Body of pancreas (tissue), 4 donors: ENCODE measurements around the gene PSD2. TPM values are rescaled to one million over a fixed set of nuclear protein-coding genes. Genes with fewer than 3 reads are reported as not detected.

Experiments
- ATAC-seq: fragments of 150-250 bp; one replicate; pipeline ENCODE4 v1.9.1; 2016
- DNase-seq, 4 donors: peaks; one replicate each; pipeline ENCODE4 v3.0.0-alpha.2; 2019
- H3K27ac ChIP-seq, 4 donors: fragments of 200-600 bp; sonication (generic); 1 replicate in 3 of 4; 2 replicates in 1 of 4; pipeline versions ENCODE4 v1.5.1 to v1.6.1; 2016 to 2019; ENCODE audit warnings: mild to moderate bottlenecking in 1 of 4, mixed read lengths in 1 of 4, moderate library complexity in 1 of 4
- H3K27me3 ChIP-seq, 2 donors: fragments of 200-600 bp; sonication (generic); one replicate each; pipeline ENCODE4 v1.6.0; 2016; ENCODE audit warnings: mild to moderate bottlenecking in 1 of 2
- H3K36me3 ChIP-seq, 2 donors: fragments of 200-600 bp; sonication (generic); replicated peaks in 1 of 2; 2 replicates each; pipeline ENCODE4 v1.5.1; 2016; ENCODE audit warnings: low read depth in 2 of 2; ENCODE audit not compliant: insufficient read depth in 1 of 2
- H3K4me1 ChIP-seq: fragments of 200-600 bp; sonication (generic); one replicate; pipeline ENCODE4 v1.6.0; 2016
- H3K4me3 ChIP-seq, 2 donors: fragments of 200-600 bp; sonication (generic); 1 replicate in 1 of 2; 2 replicates in 1 of 2; pipeline ENCODE4 v1.5.1; 2016 to 2019
- H3K9me3 ChIP-seq, 3 donors: fragments of 200-600 bp; sonication (generic); 1 replicate in 2 of 3; 2 replicates in 1 of 3; pipeline ENCODE4 v1.5.1; 2016
- POLR2A ChIP-seq, 3 donors: fragments of 450-650 bp; IDR thresholded peaks; one replicate each; pipeline ENCODE4 v1.6.1; 2016; ENCODE audit warnings: antibody characterized with exemption in 3 of 3, mild to moderate bottlenecking in 2 of 3
- WGBS, 2 donors: methylation state at CpG; one replicate each; pipeline ENCODE4 v1.1.5; 2017; 5-methylcytosine and 5-hydroxymethylcytosine counted together
- intact Hi-C: fragments of 100-400 bp; cut with DNase I; formaldehyde crosslinking; loops from one replicate; pipeline ENCODE4 v1.15.1; 2023
- total RNA-seq, 2 donors: library from RNA; depleted of rRNA; stranded (reverse); fragments of >200 nt; gene quantifications; one replicate each; pipeline ENCODE4 v1.1.0, GENCODE V29; 2016
- TF ChIP-seq, protein P1 (sequence below), 7 experiments: fragments of 450-650 bp in 4 of 7; fragments of 200-600 bp in 3 of 7; sonication (generic) in 3 of 7; IDR thresholded peaks; one replicate each; pipeline ENCODE4 v1.5.1; 2016 to 2019; ENCODE audit warnings: antibody characterized with exemption in 7 of 7

The PSD2 gene
- total RNA-seq, 2 donors from 2014 or later, result 0.52 TPM; not detected in 1

DNA sequence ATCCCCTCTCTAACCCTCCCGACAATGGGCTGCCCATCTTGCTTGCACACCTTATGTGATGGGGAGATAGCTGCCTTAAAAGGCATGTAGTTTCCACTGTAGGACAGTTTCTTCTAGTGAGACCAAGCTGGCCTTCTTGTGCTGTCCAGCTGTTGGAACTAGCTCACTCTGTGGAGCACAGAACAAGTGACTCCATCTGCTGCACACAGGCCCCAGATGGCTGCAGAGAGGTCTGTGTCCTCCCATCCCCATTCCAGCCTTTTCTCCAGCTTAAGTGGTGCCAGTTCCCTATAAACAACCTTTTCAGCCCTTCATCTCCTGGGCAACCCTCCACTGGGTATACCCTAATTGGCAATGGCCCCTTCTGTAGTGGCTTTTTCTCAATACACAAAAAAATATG lies 18.7 kb upstream of the PSD2 start:
- 92 to 100% methylated on average over 1 of the region's 1 CpG for WGBS, 2 donors
- H3K4me1 ChIP-seq, result peaks cover 6% of the 10 kb centered on the region
- H3K27me3 ChIP-seq, result no peaks in the 10 kb centered on the region
- intact Hi-C loops, result no loop called here
- no peaks in the 10 kb centered on the region for H3K36me3 ChIP-seq
- no peak overlapping the region for H3K27ac ChIP-seq
- DNase-seq, result no peak
- no peak for ATAC-seq
- TF ChIP-seq, protein P1, sequence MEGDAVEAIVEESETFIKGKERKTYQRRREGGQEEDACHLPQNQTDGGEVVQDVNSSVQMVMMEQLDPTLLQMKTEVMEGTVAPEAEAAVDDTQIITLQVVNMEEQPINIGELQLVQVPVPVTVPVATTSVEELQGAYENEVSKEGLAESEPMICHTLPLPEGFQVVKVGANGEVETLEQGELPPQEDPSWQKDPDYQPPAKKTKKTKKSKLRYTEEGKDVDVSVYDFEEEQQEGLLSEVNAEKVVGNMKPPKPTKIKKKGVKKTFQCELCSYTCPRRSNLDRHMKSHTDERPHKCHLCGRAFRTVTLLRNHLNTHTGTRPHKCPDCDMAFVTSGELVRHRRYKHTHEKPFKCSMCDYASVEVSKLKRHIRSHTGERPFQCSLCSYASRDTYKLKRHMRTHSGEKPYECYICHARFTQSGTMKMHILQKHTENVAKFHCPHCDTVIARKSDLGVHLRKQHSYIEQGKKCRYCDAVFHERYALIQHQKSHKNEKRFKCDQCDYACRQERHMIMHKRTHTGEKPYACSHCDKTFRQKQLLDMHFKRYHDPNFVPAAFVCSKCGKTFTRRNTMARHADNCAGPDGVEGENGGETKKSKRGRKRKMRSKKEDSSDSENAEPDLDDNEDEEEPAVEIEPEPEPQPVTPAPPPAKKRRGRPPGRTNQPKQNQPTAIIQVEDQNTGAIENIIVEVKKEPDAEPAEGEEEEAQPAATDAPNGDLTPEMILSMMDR (IDR thresholded peaks at IDR 0.05), result no peak
- TF ChIP-seq POLR2A (IDR thresholded peaks at IDR 0.05), result no peak
- H3K9me3 ChIP-seq, result no peaks in the 10 kb centered on the region
- H3K4me3 ChIP-seq, result no peak overlapping the region

DNA sequence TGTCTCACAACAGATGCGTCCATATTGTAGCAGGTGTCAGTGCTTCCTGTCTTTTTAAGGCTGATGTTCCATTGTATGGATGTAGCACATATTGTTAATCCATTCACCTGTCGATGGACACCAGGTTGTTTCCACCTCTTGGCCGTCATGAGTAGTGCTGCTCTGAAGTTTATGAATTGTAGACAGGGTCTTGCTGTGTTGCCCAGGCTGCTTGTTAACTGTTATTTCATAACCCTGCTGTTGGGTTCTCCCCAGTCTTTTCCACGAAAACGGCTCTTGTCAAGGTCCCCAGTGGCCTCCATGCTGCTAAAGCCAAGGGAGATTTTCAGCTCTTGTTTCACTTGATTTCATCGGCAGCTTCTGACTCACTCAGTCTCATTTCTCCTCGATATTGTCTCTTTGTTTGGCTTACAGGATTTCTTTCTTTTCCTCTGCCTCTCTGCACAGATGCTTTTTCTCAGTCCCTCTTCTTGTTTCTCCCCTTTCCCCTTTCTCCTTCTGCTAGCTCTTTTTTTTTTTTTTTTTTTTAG lies 12.1 kb upstream of the PSD2 start:
- H3K4me1 ChIP-seq, result peaks cover 5% of the 10 kb centered on the region
- H3K36me3 ChIP-seq, result no peaks in the 10 kb centered on the region
- ATAC-seq (no peak), DNase-seq (no peak)
- H3K27ac ChIP-seq, result no peak overlapping the region
- no peaks in the 10 kb centered on the region for H3K27me3 ChIP-seq
- no peak overlapping the region for H3K4me3 ChIP-seq
- intact Hi-C loops, result loop anchor here (5.0 kb wide), 1 partner anchor 184 kb away; no protein-coding TSS in a partner anchor
- 63 to 76% methylated on average over 7 of the region's 7 CpGs for WGBS, 2 donors
- TF ChIP-seq, protein P1 (IDR thresholded peaks at IDR 0.05), result no peak
- TF ChIP-seq POLR2A (IDR thresholded peaks at IDR 0.05), result no peak
- no peaks in the 10 kb centered on the region for H3K9me3 ChIP-seq

DNA sequence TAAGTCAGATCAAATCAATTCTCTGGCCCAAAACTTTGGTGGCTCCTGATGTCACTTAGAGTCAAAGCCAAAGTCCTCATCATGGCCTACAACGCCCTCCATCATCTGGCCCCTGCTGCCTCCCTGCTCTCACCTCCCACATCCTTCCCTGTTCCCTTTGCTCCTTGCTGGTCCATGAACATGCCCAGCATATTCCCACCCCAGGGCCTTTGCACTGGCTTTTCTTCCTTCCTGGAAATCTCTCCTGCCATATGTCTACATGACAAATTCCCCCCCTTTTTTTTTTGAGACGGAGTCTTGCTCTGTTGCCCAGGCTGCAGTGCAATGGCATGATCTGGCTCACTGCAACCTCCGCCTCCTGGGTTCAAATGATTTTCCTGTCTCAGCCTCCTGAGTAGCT lies 11.1 kb upstream of the PSD2 start:
- Histone ChIP-seq H3K27me3 (no peaks in the 10 kb centered on the region), H3K27ac (no peak overlapping the region), H3K4me1 (peaks cover 6% of the 10 kb centered on the region), H3K9me3 (no peaks in the 10 kb centered on the region), H3K4me3 (no peak overlapping the region), H3K36me3 (no peaks in the 10 kb centered on the region)
- no peak for ATAC-seq
- intact Hi-C loops, result loop anchor here (5.0 kb wide), 1 partner anchor 183 kb away; no protein-coding TSS in a partner anchor
- WGBS, 2 donors, result 86 to 92% methylated on average over 3 of the region's 3 CpGs
- DNase-seq, result no peak
- no peak for TF ChIP-seq POLR2A (IDR thresholded peaks at IDR 0.05)
- TF ChIP-seq, protein P1 (IDR thresholded peaks at IDR 0.05), result no peak

DNA sequence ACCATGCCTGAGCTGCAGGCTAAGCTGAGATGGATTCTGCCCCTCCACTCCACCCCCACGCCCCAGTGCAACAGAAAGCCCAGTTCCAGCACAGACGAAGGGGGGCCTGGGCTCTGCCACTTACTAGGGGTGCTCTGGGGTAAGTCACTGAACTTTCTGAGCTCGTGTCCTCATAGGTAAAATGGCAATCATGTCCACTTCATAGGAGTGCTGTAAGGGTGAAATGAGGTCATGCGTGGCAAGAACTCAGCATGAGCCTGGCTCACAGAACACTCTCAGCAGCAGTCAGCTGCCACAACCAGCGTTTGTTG lies 8.4 kb upstream of the PSD2 start:
- no peak for ATAC-seq
- Histone ChIP-seq H3K4me1 (peaks cover 6% of the 10 kb centered on the region), H3K36me3 (no peaks in the 10 kb centered on the region), H3K4me3 (no peak overlapping the region), H3K27ac (no peak overlapping the region), H3K27me3 (no peaks in the 10 kb centered on the region), H3K9me3 (no peaks in the 10 kb centered on the region)
- no peak for DNase-seq
- intact Hi-C loops, result loop anchor here (5.0 kb wide), 1 partner anchor 365 kb away; no protein-coding TSS in a partner anchor
- TF ChIP-seq, protein P1 (IDR thresholded peaks at IDR 0.05), result no peak
- no peak for TF ChIP-seq POLR2A (IDR thresholded peaks at IDR 0.05)
- 0 to 8% methylated on average over 1 to 5 of the region's 5 CpGs for WGBS, 2 donors
